Measurements from ENCODE around the gene P2RX1. TPM values are rescaled to one million over a fixed set of nuclear protein-coding genes. Genes with fewer than 3 reads are reported as not detected.

P2RX1 gene
- total and polyA plus RNA-seq, 2 donors (not counting 1 experiment from before 2014, with no cell fraction given), result 25.7 to 84.7 TPM

GRCh38 chr17:3916825-3917224, 560 bp upstream of the P2RX1 start:
- peak overlapping the region; percentile 100 for H3K27ac ChIP-seq (ENCODE audit: low read length in 2 of 2)
- intact Hi-C loops (cut with micrococcal nuclease), result loop anchor here (10.0 kb wide), 1 partner anchor 362 kb away; the partner anchor contains the start of gene TRPV3
- peak overlapping the region; percentile 98 for H3K27ac Mint-ChIP-seq
- H3K4me3 ChIP-seq (ENCODE audit: control extremely low read depth in 1 of 5, extremely low read depth in 1 of 5, insufficient read depth in 1 of 5, low read depth in 2 of 5, low read length in 4 of 5), result peak overlapping the region; percentile 48 to 72 (median 57)
- H3K4me2 ChIP-seq (replicated peaks; ENCODE audit: low read depth, low read length, poor library complexity, severe bottlenecking), result peak overlapping the region; percentile 97
- H3K79me2 ChIP-seq (ENCODE audit: control insufficient read depth, insufficient read depth, low read length), result peaks cover 49% of the 10 kb centered on the region
- CTCF ChIA-PET, result interaction anchor here (0.9 to 7.5 kb wide), 7 partner anchors 9 to 179 kb away, joined by 3 to 157 read pairs (median 4); partner anchors contain the start of genes ATP2A3 and NCBP3
- peaks cover 0 to 4% (median 0%) of the 10 kb centered on the region in 3 donors for H3K9me3 ChIP-seq (ENCODE audit: control extremely low read depth in 1 of 3, control insufficient read depth in 2 of 3, insufficient read depth in 1 of 3, low read length in 2 of 3)
- no peaks in the 10 kb centered on the region for H3K9me3 Mint-ChIP-seq (ENCODE audit: insufficient read depth)
- POLR2A ChIA-PET, result interaction anchor here (0.6 to 4.7 kb wide), 8 partner anchors 9 to 52 kb away, joined by 4 to 64 read pairs (median 9); partner anchors contain the start of gene ATP2A3
- H3K4me1 ChIP-seq (ENCODE audit: control insufficient read depth in 2 of 2, insufficient read depth in 2 of 2, low read length in 2 of 2), result peaks cover 61 to 76% of the 10 kb centered on the region in 2 donors
- H3K36me3 ChIP-seq (replicated peaks in 1 of 2; ENCODE audit: control extremely low read depth in 1 of 2, control insufficient read depth in 1 of 2, extremely low read depth in 1 of 2, insufficient read depth in 2 of 2, low read length in 1 of 2), result no peaks in the 10 kb centered on the region
- peaks cover 63% of the 10 kb centered on the region for H3K4me1 Mint-ChIP-seq
- TF ChIP-seq CTCF (IDR thresholded peaks at IDR 0.05), result no peak
- no peak for TF ChIP-seq EZH2 (IDR thresholded peaks at IDR 0.05; ENCODE audit: borderline replicate concordance, insufficient read depth, low read depth, low read length, poor library complexity, severe bottlenecking)
- H2AFZ ChIP-seq (ENCODE audit: insufficient read depth, low read depth, low read length, poor library complexity, severe bottlenecking), result peak overlapping the region; percentile 53
- 2% methylated on average over 6 of the region's 10 CpGs for WGBS (ENCODE audit: insufficient coverage)
- no peak for ATAC-seq (ENCODE audit: low read depth)
- no peaks in the 10 kb centered on the region for H3K27me3 Mint-ChIP-seq
- no peaks in the 10 kb centered on the region for H4K20me1 ChIP-seq (ENCODE audit: control insufficient read depth, insufficient read depth, low read length, poor library complexity, severe bottlenecking)
- DNase-seq, result peak; percentile 69
- H3K4me3 Mint-ChIP-seq, result peak overlapping the region; percentile 90
- peak overlapping the region; percentile 91 for H3K9ac ChIP-seq (ENCODE audit: low read length)
- H3K27me3 ChIP-seq (replicated peaks in 1 of 4; ENCODE audit: control extremely low read depth in 1 of 4, control insufficient read depth in 3 of 4, insufficient read depth in 4 of 4, low read length in 3 of 4), result no peaks in the 10 kb centered on the region

GRCh38 chr17:3915581-3915994, 677 bp downstream of the P2RX1 start:
- peak overlapping the region; percentile 97 for H3K4me2 ChIP-seq (replicated peaks; ENCODE audit: low read depth, low read length, poor library complexity, severe bottlenecking)
- peak overlapping the region; percentile 90 for H3K4me3 Mint-ChIP-seq
- TF ChIP-seq CTCF (IDR thresholded peaks at IDR 0.05) (no peak), EZH2 (IDR thresholded peaks at IDR 0.05; ENCODE audit: borderline replicate concordance, insufficient read depth, low read depth, low read length, poor library complexity, severe bottlenecking) (no peak)

More at GRCh38 chr17:3915581-3915994, 677 bp downstream of the P2RX1 start:
- Histone ChIP-seq H3K27me3 (replicated peaks in 1 of 4; ENCODE audit: control extremely low read depth in 1 of 4, control insufficient read depth in 3 of 4, insufficient read depth in 4 of 4, low read length in 3 of 4) (no peaks in the 10 kb centered on the region), H3K9me3 (ENCODE audit: control extremely low read depth in 1 of 3, control insufficient read depth in 2 of 3, insufficient read depth in 1 of 3, low read length in 2 of 3) (peaks cover 0 to 12% (median 0%) of the 10 kb centered on the region in 3 donors), H3K9ac (ENCODE audit: low read length) (peak overlapping the region; percentile 91), H4K20me1 (ENCODE audit: control insufficient read depth, insufficient read depth, low read length, poor library complexity, severe bottlenecking) (no peaks in the 10 kb centered on the region), H3K4me3 (ENCODE audit: control extremely low read depth in 1 of 5, extremely low read depth in 1 of 5, insufficient read depth in 1 of 5, low read depth in 2 of 5, low read length in 4 of 5) (peak overlapping the region; percentile 48 to 72 (median 57)), H3K4me1 (ENCODE audit: control insufficient read depth in 2 of 2, insufficient read depth in 2 of 2, low read length in 2 of 2) (peaks cover 63 to 74% of the 10 kb centered on the region in 2 donors), H2AFZ (ENCODE audit: insufficient read depth, low read depth, low read length, poor library complexity, severe bottlenecking) (peak overlapping the region; percentile 53), H3K79me2 (ENCODE audit: control insufficient read depth, insufficient read depth, low read length) (peaks cover 54% of the 10 kb centered on the region), H3K27ac (ENCODE audit: low read length in 2 of 2) (peak overlapping the region; percentile 100), H3K36me3 (replicated peaks in 1 of 2; ENCODE audit: control extremely low read depth in 1 of 2, control insufficient read depth in 1 of 2, extremely low read depth in 1 of 2, insufficient read depth in 2 of 2, low read length in 1 of 2) (no peaks in the 10 kb centered on the region)
- peak overlapping the region; percentile 98 for H3K27ac Mint-ChIP-seq
- ChIA-PET POLR2A (interaction anchor here (0.6 to 4.7 kb wide), 10 partner anchors 10 to 72 kb away, joined by 3 to 64 read pairs (median 7); partner anchors contain the start of gene ATP2A3), CTCF (interaction anchor here (1.1 to 7.5 kb wide), 8 partner anchors 8 to 72 kb away, joined by 3 to 157 read pairs (median 12); partner anchors contain the start of gene ATP2A3)
- intact Hi-C loops (cut with micrococcal nuclease), result loop anchor here (2.0 to 10.0 kb wide), 2 partner anchors 53 to 361 kb away; partner anchors contain the start of gene TRPV3
- no peaks in the 10 kb centered on the region for H3K9me3 Mint-ChIP-seq (ENCODE audit: insufficient read depth)
- no peak for ATAC-seq (ENCODE audit: low read depth)
- DNase-seq, result no peak
- H3K27me3 Mint-ChIP-seq, result no peaks in the 10 kb centered on the region
- WGBS (ENCODE audit: insufficient coverage), result 6% methylated on average over 5 of the region's 13 CpGs
- peaks cover 66% of the 10 kb centered on the region for H3K4me1 Mint-ChIP-seq
